OCI-LY1 (cell line): ENCODE results near the gene IFI44L.

ENCODE experiments used
- H2AFZ ChIP-seq: fragments of 200-600 bp; sonication (generic), shearing (Covaris generic); 2 replicates; pipeline ENCODE4 v1.6.0; 2014; ENCODE audit warnings: antibody characterized with exemption, mild to moderate bottlenecking, low read length
- H3F3A ChIP-seq: fragments of 200-600 bp; sonication (generic), shearing (Covaris generic); 2 replicates; pipeline ENCODE4 v1.6.0; 2014; ENCODE audit warnings: mild to moderate bottlenecking, antibody characterized with exemption, low read length, moderate library complexity; ENCODE audit not compliant: insufficient read depth
- H3K27ac ChIP-seq: fragments of 200-600 bp; sonication (generic); 2 replicates; pipeline ENCODE4 v1.5.1; 2014; ENCODE audit warnings: low read length, mixed run types, mild to moderate bottlenecking, low read depth; ENCODE audit not compliant: poor library complexity, severe bottlenecking
- H3K27me3 ChIP-seq: fragments of 200-600 bp; sonication (generic); 2 replicates; pipeline ENCODE4 v1.6.0; 2014; ENCODE audit warnings: antibody characterized with exemption, mild to moderate bottlenecking, low read length, moderate library complexity; ENCODE audit not compliant: insufficient read depth
- H3K36me3 ChIP-seq: fragments of 200-600 bp; sonication (generic); 2 replicates; pipeline ENCODE4 v1.6.1; 2014; ENCODE audit warnings: mild to moderate bottlenecking, antibody characterized with exemption, low read length, moderate library complexity, mixed read lengths; ENCODE audit not compliant: insufficient read depth
- H3K4me1 ChIP-seq: fragments of 200-600 bp; sonication (generic); 2 replicates; pipeline ENCODE4 v1.5.1; 2014; ENCODE audit warnings: mild to moderate bottlenecking, low read length, moderate library complexity; ENCODE audit not compliant: insufficient read depth, severe bottlenecking
- H3K4me2 ChIP-seq: fragments of 200-600 bp; sonication (generic), shearing (Covaris generic); 2 replicates; pipeline ENCODE4 v1.6.1; 2014; ENCODE audit warnings: low read length
- H3K4me3 ChIP-seq: fragments of 200-600 bp; sonication (generic); 2 replicates; pipeline ENCODE4 v1.5.1; 2014; ENCODE audit warnings: low read length, low read depth, mild to moderate bottlenecking, mixed read lengths; ENCODE audit not compliant: poor library complexity, severe bottlenecking
- H3K79me2 ChIP-seq: fragments of 200-600 bp; shearing (Covaris generic); 2 replicates; pipeline ENCODE4 v1.6.1; 2016; ENCODE audit warnings: mixed run types, low read length, mixed read lengths; ENCODE audit not compliant: insufficient read depth
- H3K9ac ChIP-seq: fragments of 200-600 bp; sonication (generic), shearing (Covaris generic); 2 replicates; pipeline ENCODE4 v1.6.1; 2014; ENCODE audit warnings: mild to moderate bottlenecking, low read length, mixed read lengths
- H3K9me2 ChIP-seq: fragments of 200-600 bp; sonication (generic), shearing (Covaris generic); 2 replicates; pipeline ENCODE4 v1.6.1; 2014; ENCODE audit warnings: low read depth, mild to moderate bottlenecking, low read length, mixed read lengths
- H3K9me3 ChIP-seq: fragments of 200-600 bp; shearing (Covaris generic); 2 replicates; pipeline ENCODE4 v1.6.1; 2014; ENCODE audit warnings: low read length, mixed read lengths
- H4K20me1 ChIP-seq: fragments of 200-600 bp; sonication (generic), shearing (Covaris generic); 2 replicates; pipeline ENCODE4 v1.6.0; 2016; ENCODE audit warnings: mild to moderate bottlenecking, low read length; ENCODE audit not compliant: insufficient read depth
- EZH2 ChIP-seq: fragments of 200-600 bp; sonication (generic), shearing (Covaris generic); IDR thresholded peaks from 2 replicates; pipeline ENCODE4 v1.8.0; 2017; ENCODE audit warnings: borderline replicate concordance, mixed run types, mild to moderate bottlenecking, antibody characterized with exemption, low read length, moderate library complexity, mixed read lengths
- TF ChIP-seq, protein P1 (sequence below): fragments of 200-600 bp; sonication (generic), shearing (Covaris generic); IDR thresholded peaks from 2 replicates; pipeline ENCODE4 v1.5.1; 2017; ENCODE audit warnings: mild to moderate bottlenecking, antibody characterized with exemption, low read length, moderate library complexity, mixed read lengths

The IFI44L gene

DNA sequence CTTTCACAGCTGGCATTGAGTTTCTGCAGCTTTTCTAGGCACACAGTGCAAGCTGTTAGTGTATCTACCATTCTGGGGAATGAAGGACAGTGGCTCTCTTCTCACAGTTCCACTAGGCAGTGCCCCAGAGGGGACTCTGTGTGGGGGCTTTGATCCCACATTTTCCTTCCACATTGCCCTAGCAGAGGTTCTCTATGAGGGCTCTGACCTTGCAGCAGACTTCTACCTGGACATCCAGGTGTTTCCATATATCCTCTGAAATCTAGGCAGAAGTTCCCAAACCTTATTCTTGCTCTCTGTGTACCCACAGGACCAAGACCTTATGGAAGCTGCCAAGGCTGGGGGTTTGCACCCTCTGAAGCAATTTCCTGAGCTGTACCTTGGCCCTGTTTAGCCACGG is 27.0 kb downstream of the IFI44L start:
- no peak overlapping the region for H3K9ac ChIP-seq
- no peaks in the 10 kb centered on the region for H3K9me3 ChIP-seq
- no peaks in the 10 kb centered on the region for H3K36me3 ChIP-seq
- H3K9me2 ChIP-seq, result no peaks in the 10 kb centered on the region
- H3K4me3 ChIP-seq, result no peak overlapping the region
- no peak overlapping the region for H2AFZ ChIP-seq
- TF ChIP-seq EZH2, result no peak
- TF ChIP-seq, protein P1, sequence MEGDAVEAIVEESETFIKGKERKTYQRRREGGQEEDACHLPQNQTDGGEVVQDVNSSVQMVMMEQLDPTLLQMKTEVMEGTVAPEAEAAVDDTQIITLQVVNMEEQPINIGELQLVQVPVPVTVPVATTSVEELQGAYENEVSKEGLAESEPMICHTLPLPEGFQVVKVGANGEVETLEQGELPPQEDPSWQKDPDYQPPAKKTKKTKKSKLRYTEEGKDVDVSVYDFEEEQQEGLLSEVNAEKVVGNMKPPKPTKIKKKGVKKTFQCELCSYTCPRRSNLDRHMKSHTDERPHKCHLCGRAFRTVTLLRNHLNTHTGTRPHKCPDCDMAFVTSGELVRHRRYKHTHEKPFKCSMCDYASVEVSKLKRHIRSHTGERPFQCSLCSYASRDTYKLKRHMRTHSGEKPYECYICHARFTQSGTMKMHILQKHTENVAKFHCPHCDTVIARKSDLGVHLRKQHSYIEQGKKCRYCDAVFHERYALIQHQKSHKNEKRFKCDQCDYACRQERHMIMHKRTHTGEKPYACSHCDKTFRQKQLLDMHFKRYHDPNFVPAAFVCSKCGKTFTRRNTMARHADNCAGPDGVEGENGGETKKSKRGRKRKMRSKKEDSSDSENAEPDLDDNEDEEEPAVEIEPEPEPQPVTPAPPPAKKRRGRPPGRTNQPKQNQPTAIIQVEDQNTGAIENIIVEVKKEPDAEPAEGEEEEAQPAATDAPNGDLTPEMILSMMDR, result no peak
- H3K79me2 ChIP-seq, result no peaks in the 10 kb centered on the region
- H3K27me3 ChIP-seq, result no peaks in the 10 kb centered on the region
- H3K27ac ChIP-seq, result no peak overlapping the region
- H3F3A ChIP-seq, result no peaks in the 10 kb centered on the region
- H4K20me1 ChIP-seq, result no peaks in the 10 kb centered on the region
- no peak overlapping the region for H3K4me2 ChIP-seq
- H3K4me1 ChIP-seq, result no peaks in the 10 kb centered on the region

DNA sequence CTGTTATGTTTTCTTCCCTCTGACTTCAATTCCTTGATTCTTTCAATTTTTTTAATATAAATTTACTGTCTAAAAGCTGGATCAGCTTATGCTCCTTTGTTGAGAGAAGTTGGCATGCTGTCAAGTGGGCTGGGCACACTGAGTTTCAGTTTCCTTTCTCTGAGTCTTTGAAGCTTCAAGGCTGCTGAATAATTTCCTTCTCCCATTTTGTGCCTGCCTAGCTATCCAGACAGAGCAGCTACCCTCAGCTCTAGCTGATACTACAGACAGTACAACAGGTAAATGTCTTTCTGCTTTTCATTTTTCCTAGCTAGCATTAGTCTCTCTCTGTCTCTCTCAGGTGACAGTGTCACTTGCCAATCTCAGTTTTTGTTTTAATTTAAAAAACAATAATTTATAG is 29.4 kb downstream of the IFI44L start, which contains the start of gene IFI44:
Gene IFI44, plus strand, starts transcription at position 204 of the 400 bp plus-strand sequence. CDS start 365 bp downstream, outside the sequence.
- Histone ChIP-seq H3K9ac (no peak within 1 kb of the TSS), H3K4me2 (no peak within 1 kb of the TSS), H3K36me3 (no peaks in the 10 kb centered on the region), H3K79me2 (no peaks in the 10 kb centered on the region), H3K9me2 (no peaks in the 10 kb centered on the region), H3F3A (no peaks in the 10 kb centered on the region), H2AFZ (no peak within 1 kb of the TSS), H3K4me1 (no peaks in the 10 kb centered on the region), H3K27ac (no peak within 1 kb of the TSS), H3K4me3 (no peak within 1 kb of the TSS), H3K9me3 (no peaks in the 10 kb centered on the region), H4K20me1 (no peaks in the 10 kb centered on the region), H3K27me3 (no peaks in the 10 kb centered on the region)
- no peak for TF ChIP-seq EZH2
- TF ChIP-seq, protein P1, result no peak

DNA sequence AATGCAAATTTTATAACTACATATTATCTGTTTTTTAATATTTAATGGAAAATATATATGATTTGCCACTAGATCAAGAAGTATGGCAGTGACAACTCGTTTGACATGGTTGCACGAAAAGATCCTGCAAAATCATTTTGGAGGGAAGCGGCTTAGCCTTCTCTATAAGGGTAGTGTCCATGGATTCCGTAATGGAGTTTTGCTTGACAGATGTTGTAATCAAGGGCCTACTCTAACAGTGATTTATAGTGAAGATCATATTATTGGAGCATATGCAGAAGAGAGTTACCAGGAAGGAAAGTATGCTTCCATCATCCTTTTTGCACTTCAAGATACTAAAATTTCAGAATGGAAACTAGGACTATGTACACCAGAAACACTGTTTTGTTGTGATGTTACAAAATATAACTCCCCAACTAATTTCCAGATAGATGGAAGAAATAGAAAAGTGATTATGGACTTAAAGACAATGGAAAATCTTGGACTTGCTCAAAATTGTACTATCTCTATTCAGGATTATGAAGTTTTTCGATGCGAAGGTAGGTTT is 29.9 kb downstream of the IFI44L start:
- TF ChIP-seq EZH2, result no peak
- TF ChIP-seq, protein P1, result no peak
- no peak overlapping the region for H3K4me3 ChIP-seq
- H3F3A ChIP-seq, result no peaks in the 10 kb centered on the region
- no peaks in the 10 kb centered on the region for H3K9me2 ChIP-seq
- H3K27ac ChIP-seq, result no peak overlapping the region
- no peaks in the 10 kb centered on the region for H3K79me2 ChIP-seq
- H2AFZ ChIP-seq, result no peak overlapping the region
- H3K27me3 ChIP-seq, result no peaks in the 10 kb centered on the region
- no peaks in the 10 kb centered on the region for H4K20me1 ChIP-seq
- no peaks in the 10 kb centered on the region for H3K4me1 ChIP-seq
- H3K4me2 ChIP-seq, result no peak overlapping the region
- no peak overlapping the region for H3K9ac ChIP-seq
- no peaks in the 10 kb centered on the region for H3K9me3 ChIP-seq
- H3K36me3 ChIP-seq, result no peaks in the 10 kb centered on the region
